Trophoblast cell (in vitro differentiated cells and primary cell): ENCODE results near the gene PLBD1. TPM values are rescaled to one million over a fixed set of nuclear protein-coding genes. Genes with fewer than 3 reads are reported as not detected.

ENCODE experiments used
- DNase-seq, 2 donors: peaks; one replicate each; pipeline ENCODE4 v3.0.0-alpha.2; 2016
- H2AFZ ChIP-seq: 2 replicates; pipeline ENCODE4 v1.6.1; 2013; ENCODE audit warnings: low read length, moderate library complexity, mild to moderate bottlenecking; ENCODE audit not compliant: insufficient read depth, poor library complexity
- H2AK5ac ChIP-seq: 2 replicates; pipeline ENCODE4 v1.6.1; 2013; ENCODE audit warnings: mild to moderate bottlenecking, low read length
- H2BK120ac ChIP-seq: 2 replicates; pipeline ENCODE4 v1.6.1; 2013; ENCODE audit warnings: low read length, mild to moderate bottlenecking, moderate library complexity; ENCODE audit not compliant: insufficient read depth, poor library complexity
- H2BK12ac ChIP-seq: 2 replicates; pipeline ENCODE4 v1.6.1; 2013; ENCODE audit warnings: mild to moderate bottlenecking, low read length, moderate library complexity
- H2BK5ac ChIP-seq: 2 replicates; pipeline ENCODE4 v1.6.1; 2013; ENCODE audit warnings: low read length, low read depth, moderate library complexity, mild to moderate bottlenecking; ENCODE audit not compliant: poor library complexity
- H3K14ac ChIP-seq: 2 replicates; pipeline ENCODE4 v1.6.1; 2013; ENCODE audit warnings: mild to moderate bottlenecking, low read length
- H3K18ac ChIP-seq: 2 replicates; pipeline ENCODE4 v1.6.1; 2013; ENCODE audit warnings: mild to moderate bottlenecking, low read length
- H3K23ac ChIP-seq: 2 replicates; pipeline ENCODE4 v1.6.1; 2013; ENCODE audit warnings: low read length
- H3K27ac ChIP-seq: 2 replicates; pipeline ENCODE4 v1.5.1; 2013; ENCODE audit warnings: low read depth, mild to moderate bottlenecking, inconsistent platforms, low read length, moderate library complexity
- H3K27me3 ChIP-seq: 2 replicates; pipeline ENCODE4 v1.6.1; 2013; ENCODE audit warnings: inconsistent platforms, mild to moderate bottlenecking, low read length, moderate library complexity; ENCODE audit not compliant: insufficient read depth
- H3K36me3 ChIP-seq, 2 experiments: 1 replicate in 1 of 2; 2 replicates in 1 of 2; pipeline ENCODE4 v1.6.1; 2013; ENCODE audit warnings: low read length in 2 of 2, mild to moderate bottlenecking in 2 of 2, moderate library complexity in 1 of 2; ENCODE audit not compliant: insufficient read depth in 2 of 2, control insufficient read depth in 1 of 2
- H3K4ac ChIP-seq: 2 replicates; pipeline ENCODE4 v1.6.1; 2013; ENCODE audit warnings: low read depth, mild to moderate bottlenecking, low read length, moderate library complexity
- H3K4me1 ChIP-seq, 2 experiments: 1 replicate in 1 of 2; 2 replicates in 1 of 2; pipeline ENCODE4 v1.6.1; 2013; ENCODE audit warnings: low read length in 2 of 2, mild to moderate bottlenecking in 2 of 2, moderate library complexity in 1 of 2; ENCODE audit not compliant: insufficient read depth in 2 of 2, control insufficient read depth in 1 of 2
- H3K4me2 ChIP-seq: 2 replicates; pipeline ENCODE4 v1.6.1; 2013; ENCODE audit warnings: inconsistent platforms, mild to moderate bottlenecking, low read length, moderate library complexity
- H3K4me3 ChIP-seq: 2 replicates; pipeline ENCODE4 v1.5.1; 2013; ENCODE audit warnings: mild to moderate bottlenecking, low read depth, low read length, inconsistent platforms
- H3K79me1 ChIP-seq: one replicate; pipeline ENCODE4 v1.6.1; 2013; ENCODE audit warnings: low read length
- H3K79me2 ChIP-seq: 2 replicates; pipeline ENCODE4 v1.6.1; 2013; ENCODE audit warnings: low read length, mild to moderate bottlenecking; ENCODE audit not compliant: control insufficient read depth, insufficient read depth, poor library complexity
- H3K9ac ChIP-seq: 2 replicates; pipeline ENCODE4 v1.6.1; 2013; ENCODE audit warnings: mild to moderate bottlenecking, low read length
- H3K9me3 ChIP-seq: 2 replicates; pipeline ENCODE4 v1.6.1; 2013; ENCODE audit warnings: low read depth, mild to moderate bottlenecking, control low read depth, inconsistent platforms, low read length; ENCODE audit not compliant: insufficient read depth
- H4K12ac ChIP-seq: 2 replicates; pipeline ENCODE4 v1.6.1; 2013; ENCODE audit warnings: low read depth, mild to moderate bottlenecking, low read length, moderate library complexity
- H4K8ac ChIP-seq: 2 replicates; pipeline ENCODE4 v1.6.1; 2013; ENCODE audit warnings: low read depth, mild to moderate bottlenecking, low read length, moderate library complexity
- H4K91ac ChIP-seq: one replicate; pipeline ENCODE4 v1.6.1; 2013; ENCODE audit warnings: low read depth, mild to moderate bottlenecking, low read length, moderate library complexity
- WGBS: extraction: QIAGEN DNeasy Blood & Tissue Kit; methylation state at CpG from one replicate; pipeline ENCODE4 v1.1.7; 2013; ENCODE audit warnings: missing lambda C conversion rate; ENCODE audit not compliant: insufficient read length, insufficient coverage; ENCODE audit errors: extremely low coverage; 5-methylcytosine and 5-hydroxymethylcytosine counted together
- polyA plus RNA-seq: library from polyadenylated mRNA; stranded (reverse); fragments of 200-250 nt; gene quantifications from 2 replicates; pipeline ENCODE4 v1.2.3, GENCODE V29; 2013

PLBD1 gene, protein sequence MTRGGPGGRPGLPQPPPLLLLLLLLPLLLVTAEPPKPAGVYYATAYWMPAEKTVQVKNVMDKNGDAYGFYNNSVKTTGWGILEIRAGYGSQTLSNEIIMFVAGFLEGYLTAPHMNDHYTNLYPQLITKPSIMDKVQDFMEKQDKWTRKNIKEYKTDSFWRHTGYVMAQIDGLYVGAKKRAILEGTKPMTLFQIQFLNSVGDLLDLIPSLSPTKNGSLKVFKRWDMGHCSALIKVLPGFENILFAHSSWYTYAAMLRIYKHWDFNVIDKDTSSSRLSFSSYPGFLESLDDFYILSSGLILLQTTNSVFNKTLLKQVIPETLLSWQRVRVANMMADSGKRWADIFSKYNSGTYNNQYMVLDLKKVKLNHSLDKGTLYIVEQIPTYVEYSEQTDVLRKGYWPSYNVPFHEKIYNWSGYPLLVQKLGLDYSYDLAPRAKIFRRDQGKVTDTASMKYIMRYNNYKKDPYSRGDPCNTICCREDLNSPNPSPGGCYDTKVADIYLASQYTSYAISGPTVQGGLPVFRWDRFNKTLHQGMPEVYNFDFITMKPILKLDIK
- 4.6 and 5.8 TPM in 2 replicates for polyA plus RNA-seq

DNA sequence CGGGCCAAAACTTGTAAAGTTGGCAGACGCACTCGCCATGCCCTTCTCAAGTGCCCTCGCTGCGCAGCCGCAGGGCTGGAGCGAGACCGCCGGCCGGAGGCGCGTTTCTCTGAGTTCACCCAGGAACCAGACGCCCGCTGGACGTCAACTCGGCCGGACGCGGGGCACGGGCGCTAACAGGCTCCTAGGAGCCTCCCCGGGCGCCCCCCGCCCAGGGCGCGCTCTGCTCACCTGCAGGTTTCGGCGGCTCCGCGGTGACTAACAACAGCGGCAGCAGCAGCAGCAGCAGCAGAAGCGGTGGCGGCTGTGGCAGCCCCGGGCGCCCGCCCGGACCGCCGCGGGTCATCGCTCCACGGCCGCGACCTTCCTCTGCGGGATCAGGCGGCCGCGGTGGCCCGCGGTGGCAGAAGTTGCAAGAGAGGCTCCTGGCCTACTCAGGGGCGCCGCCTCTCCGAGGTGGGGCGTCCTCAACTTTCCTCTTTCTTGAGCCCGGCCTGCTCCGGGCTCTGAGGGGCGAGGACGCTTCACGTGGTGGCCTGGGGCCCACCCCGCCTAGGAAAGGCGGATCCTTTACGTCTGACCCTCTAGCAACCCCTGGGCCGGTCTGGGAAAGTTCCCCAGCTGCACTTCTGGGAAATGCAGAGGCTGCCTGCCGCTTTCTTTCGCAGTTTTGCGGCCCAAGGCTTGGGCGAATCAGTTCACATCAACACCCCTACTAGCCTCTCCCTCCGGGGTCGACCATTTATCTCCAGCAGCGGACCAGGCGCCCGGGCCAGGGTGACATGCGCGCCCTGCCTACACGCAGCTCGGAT, at the start of gene PLBD1:
Gene PLBD1, minus strand, starts transcription at position 533 of the 812 bp plus-strand sequence. Its CDS starts 187 bp downstream, at position 346.
- Histone ChIP-seq H2AK5ac (no peak within 1 kb of the TSS), H3K27me3 (no peaks in the 10 kb centered on the region), H3K4me1 (peaks cover 3 to 7% of the 10 kb centered on the region in 2 experiments), H2BK120ac (no peak within 1 kb of the TSS), H4K8ac (peak within 1 kb of the TSS; percentile 33), H3K4me2 (peak within 1 kb of the TSS; percentile 65), H3K9ac (no peak within 1 kb of the TSS), H3K14ac (peak within 1 kb of the TSS; percentile 20), H3K79me1 (peaks cover 4% of the 10 kb centered on the region), H3K79me2 (no peaks in the 10 kb centered on the region), H4K91ac (peak within 1 kb of the TSS; percentile 58), H3K27ac (no peak within 1 kb of the TSS), H2BK12ac (no peak within 1 kb of the TSS), H3K9me3 (no peaks in the 10 kb centered on the region), H2AFZ (peak within 1 kb of the TSS; percentile 58), H2BK5ac (no peak within 1 kb of the TSS), H3K18ac (no peak within 1 kb of the TSS), H3K4me3 (peak within 1 kb of the TSS; percentile 58), H3K36me3 (no peaks in the 10 kb centered on the region), H3K4ac (no peak within 1 kb of the TSS), H3K23ac (no peak within 1 kb of the TSS), H4K12ac (no peak within 1 kb of the TSS)
- DNase-seq, result peak; percentile 75 to 81
- no CpG with 5 or more reads among the region's 76 CpGs for WGBS

- no peak overlapping the region for H4K8ac ChIP-seq
- H4K12ac ChIP-seq, result no peak overlapping the region
- no peaks in the 10 kb centered on the region for H3K79me2 ChIP-seq
- H3K4me3 ChIP-seq, result no peak overlapping the region
- H3K27ac ChIP-seq, result no peak overlapping the region
- no CpG with 5 or more reads among the region's 3 CpGs for WGBS
- no peaks in the 10 kb centered on the region for H3K36me3 ChIP-seq
- no peaks in the 10 kb centered on the region for H3K27me3 ChIP-seq
- no peak overlapping the region for H3K23ac ChIP-seq
- no peak overlapping the region for H3K4me2 ChIP-seq
- DNase-seq, result no peak
- no peak overlapping the region for H2BK12ac ChIP-seq
- no peak overlapping the region for H2BK120ac ChIP-seq
- no peaks in the 10 kb centered on the region for H3K79me1 ChIP-seq
- H3K18ac ChIP-seq, result no peak overlapping the region
- no peak overlapping the region for H3K9ac ChIP-seq
- H3K9me3 ChIP-seq, result no peaks in the 10 kb centered on the region
- H2BK5ac ChIP-seq, result no peak overlapping the region
- H3K14ac ChIP-seq, result no peak overlapping the region
- H3K4me1 ChIP-seq, result no peaks in the 10 kb centered on the region
- H2AK5ac ChIP-seq, result no peak overlapping the region
- no peak overlapping the region for H2AFZ ChIP-seq
- H3K4ac ChIP-seq, result no peak overlapping the region
- H4K91ac ChIP-seq, result no peak overlapping the region
Measured at GRCh38 chr12:14614704-14615121, 47.0 kb upstream of the PLBD1 start.

- no peaks in the 10 kb centered on the region for H3K4me1 ChIP-seq
- DNase-seq, result no peak
- H2BK12ac ChIP-seq, result no peak overlapping the region
- H3K79me1 ChIP-seq, result no peaks in the 10 kb centered on the region
- H4K8ac ChIP-seq, result no peak overlapping the region
- H2AK5ac ChIP-seq, result no peak overlapping the region
- no peak overlapping the region for H4K91ac ChIP-seq
- H3K27me3 ChIP-seq, result no peaks in the 10 kb centered on the region
- H3K36me3 ChIP-seq, result no peaks in the 10 kb centered on the region
- no peak overlapping the region for H2BK5ac ChIP-seq
- no peak overlapping the region for H3K4ac ChIP-seq
- H3K79me2 ChIP-seq, result no peaks in the 10 kb centered on the region
- H3K4me2 ChIP-seq, result no peak overlapping the region
- no peak overlapping the region for H3K14ac ChIP-seq
- H3K9me3 ChIP-seq, result no peaks in the 10 kb centered on the region
- no peak overlapping the region for H3K9ac ChIP-seq
- no peak overlapping the region for H2BK120ac ChIP-seq
- H3K27ac ChIP-seq, result no peak overlapping the region
- H4K12ac ChIP-seq, result no peak overlapping the region
- H3K18ac ChIP-seq, result no peak overlapping the region
- WGBS, result no CpG with 5 or more reads among the region's 1 CpG
- H3K4me3 ChIP-seq, result no peak overlapping the region
- H2AFZ ChIP-seq, result no peak overlapping the region
- no peak overlapping the region for H3K23ac ChIP-seq
Measured at GRCh38 chr12:14613718-14614117, 46.0 kb upstream of the PLBD1 start.

- H3K18ac ChIP-seq, result no peak overlapping the region
- H3K4me3 ChIP-seq, result no peak overlapping the region
- no peak overlapping the region for H3K14ac ChIP-seq
- H2BK5ac ChIP-seq, result no peak overlapping the region
- H2BK12ac ChIP-seq, result no peak overlapping the region
- no peak overlapping the region for H3K27ac ChIP-seq
- no CpG with 5 or more reads among the region's 3 CpGs for WGBS
- no peak overlapping the region for H2AFZ ChIP-seq
- no peaks in the 10 kb centered on the region for H3K9me3 ChIP-seq
- no peak overlapping the region for H4K12ac ChIP-seq
- H3K4ac ChIP-seq, result no peak overlapping the region
- H3K79me2 ChIP-seq, result no peaks in the 10 kb centered on the region
- no peak overlapping the region for H3K9ac ChIP-seq
- no peaks in the 10 kb centered on the region for H3K4me1 ChIP-seq
- no peak overlapping the region for H2BK120ac ChIP-seq
- no peaks in the 10 kb centered on the region for H3K79me1 ChIP-seq
- no peak overlapping the region for H4K91ac ChIP-seq
- no peaks in the 10 kb centered on the region for H3K36me3 ChIP-seq
- no peak for DNase-seq
- no peaks in the 10 kb centered on the region for H3K27me3 ChIP-seq
- no peak overlapping the region for H3K23ac ChIP-seq
- no peak overlapping the region for H2AK5ac ChIP-seq
- H4K8ac ChIP-seq, result no peak overlapping the region
- no peak overlapping the region for H3K4me2 ChIP-seq
Measured at GRCh38 chr12:14612898-14613445, 45.3 kb upstream of the PLBD1 start.
